Caco-2 (cell line): ENCODE results near the gene ISM1. TPM values are rescaled to one million over a fixed set of nuclear protein-coding genes. Genes with fewer than 3 reads are reported as not detected.

ENCODE experiments used
- BruUV-seq: library from RNA; stranded (reverse); fragments of 400-500 nt; replicated peaks from 2 replicates; lab custom pipeline; 2021; lab: Mats Ljungman, UMichigan
- CTCF ChIA-PET: fragments of 300-600 bp; sonication (Branson Sonifier 250); formaldehyde crosslinking; loops from one replicate; lab custom pipeline; 2022; ENCODE audit warnings: antibody characterized with exemption; lab: Charles Lee
- POLR2A ChIA-PET: fragments of 300-600 bp; sonication (Branson Sonifier 250); formaldehyde crosslinking; loops from one replicate; lab custom pipeline; 2022; ENCODE audit warnings: antibody characterized with exemption; lab: Charles Lee
- DNase-seq, 2 experiments: peaks; one replicate each; pipeline versions ENCODE4 v3.0.0 to v3.0.0-alpha.2; 2020 to 2022
- H3K27me3 ChIP-seq: replicated peaks from 2 replicates; pipeline ENCODE4 v1.6.0; 2011; ENCODE audit warnings: low read length; ENCODE audit not compliant: control insufficient read depth, insufficient read depth
- H3K36me3 ChIP-seq: 2 replicates; pipeline ENCODE4 v1.5.1; 2011; ENCODE audit warnings: low read length; ENCODE audit not compliant: control insufficient read depth, insufficient read depth
- H3K4me1 ChIP-seq: fragments of 250-450 bp; sonication (Bioruptor Pico); 2 replicates; pipeline ENCODE4 v1.5.1; 2020; ENCODE audit warnings: mild to moderate bottlenecking
- H3K4me3 ChIP-seq: 2 replicates; pipeline ENCODE4 v1.5.1; 2011; ENCODE audit warnings: low read depth, mild to moderate bottlenecking, control low read depth, low read length
- H3K9me3 ChIP-seq: fragments of 250-450 bp; sonication (Bioruptor Pico); 2 replicates; pipeline ENCODE4 v1.5.1; 2020; ENCODE audit warnings: mild to moderate bottlenecking, moderate library complexity
- H3K27ac Mint-ChIP-seq: one replicate; pipeline ENCODE4 v1.8.0; 2022; ENCODE audit warnings: mixed read lengths; ENCODE audit not compliant: unreplicated experiment
- H3K27me3 Mint-ChIP-seq: one replicate; pipeline ENCODE4 v1.8.0; 2022; ENCODE audit warnings: mixed read lengths; ENCODE audit not compliant: insufficient read depth, unreplicated experiment
- H3K36me3 Mint-ChIP-seq: one replicate; pipeline ENCODE4 v1.8.0; 2022; ENCODE audit warnings: mild to moderate bottlenecking, mixed read lengths; ENCODE audit not compliant: insufficient read depth, unreplicated experiment
- H3K4me1 Mint-ChIP-seq: one replicate; pipeline ENCODE4 v1.8.0; 2022; ENCODE audit warnings: low read depth, mixed read lengths; ENCODE audit not compliant: unreplicated experiment
- H3K4me3 Mint-ChIP-seq: one replicate; pipeline ENCODE4 v1.8.0; 2022; ENCODE audit warnings: mild to moderate bottlenecking, moderate library complexity, mixed read lengths; ENCODE audit not compliant: unreplicated experiment
- H3K9me3 Mint-ChIP-seq: one replicate; pipeline ENCODE4 v1.8.0; 2022; ENCODE audit warnings: mixed read lengths; ENCODE audit not compliant: unreplicated experiment
- CTCF ChIP-seq, 2 experiments: fragments of 200-600 bp in 1 of 2; IDR thresholded peaks; 1 replicate in 1 of 2; 2 replicates in 1 of 2; pipeline versions ENCODE4 v1.5.1 to v1.8.0; 2011 to 2022; ENCODE audit warnings: antibody characterized with exemption in 1 of 2, control low read depth in 1 of 2, inconsistent platforms in 1 of 2, low read depth in 1 of 2, low read length in 1 of 2, mild to moderate bottlenecking in 1 of 2, moderate library complexity in 1 of 2; ENCODE audit not compliant: insufficient read depth in 1 of 2, severe bottlenecking in 1 of 2, unreplicated experiment in 1 of 2
- intact Hi-C: fragments of 100-400 bp; cut with micrococcal nuclease; formaldehyde crosslinking; loops from one replicate; pipeline ENCODE4 v1.10.0; 2022; ENCODE audit not compliant: unreplicated experiment
- total RNA-seq: library from RNA; stranded (reverse); gene quantifications from 2 replicates; pipeline ENCODE4 v1.2.3, GENCODE V29; 2022

ISM1 gene
- total RNA-seq, 1 experiment from 2014 or later, result 1.8 TPM

DNA sequence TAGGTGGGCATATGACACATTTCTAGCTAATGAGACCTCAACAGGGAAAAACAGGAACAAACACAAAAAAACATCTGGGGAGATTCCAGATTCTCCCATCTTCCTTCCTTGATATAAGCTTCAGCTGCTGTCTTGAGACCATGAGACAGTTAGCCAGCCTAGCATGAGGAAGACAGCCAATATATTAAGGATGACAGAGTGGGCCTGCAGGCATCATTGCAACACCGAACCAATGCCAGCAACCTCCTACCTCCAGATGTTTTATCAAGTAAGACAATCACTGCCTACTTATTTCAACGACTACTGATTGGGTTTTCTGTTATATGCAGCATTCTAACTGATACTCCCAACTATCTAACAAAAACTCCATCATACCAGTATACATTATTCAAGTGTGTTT is 119.0 kb downstream of the ISM1 start:
- Histone ChIP-seq H3K27me3 (no peaks in the 10 kb centered on the region), H3K4me3 (no peak overlapping the region), H3K4me1 (peaks cover 79% of the 10 kb centered on the region), H3K36me3 (no peaks in the 10 kb centered on the region), H3K9me3 (no peaks in the 10 kb centered on the region)
- no peak for TF ChIP-seq CTCF (IDR thresholded peaks at IDR 0.05; ENCODE audit: insufficient read depth in 1 of 2, low read depth in 1 of 2, low read length in 1 of 2, severe bottlenecking in 1 of 2, unreplicated experiment in 1 of 2)
- H3K27me3 Mint-ChIP-seq, result no peaks in the 10 kb centered on the region
- no TSS peak for BruUV-seq
- no peak overlapping the region for H3K4me3 Mint-ChIP-seq
- ChIA-PET CTCF (no interaction called here), POLR2A (no interaction called here)
- DNase-seq, result no peak
- H3K4me1 Mint-ChIP-seq, result peaks cover 64% of the 10 kb centered on the region
- peaks cover 8% of the 10 kb centered on the region for H3K36me3 Mint-ChIP-seq
- peak overlapping the region; percentile 40 for H3K27ac Mint-ChIP-seq
- intact Hi-C loops, result no loop called here
- peaks cover 10% of the 10 kb centered on the region for H3K9me3 Mint-ChIP-seq

DNA sequence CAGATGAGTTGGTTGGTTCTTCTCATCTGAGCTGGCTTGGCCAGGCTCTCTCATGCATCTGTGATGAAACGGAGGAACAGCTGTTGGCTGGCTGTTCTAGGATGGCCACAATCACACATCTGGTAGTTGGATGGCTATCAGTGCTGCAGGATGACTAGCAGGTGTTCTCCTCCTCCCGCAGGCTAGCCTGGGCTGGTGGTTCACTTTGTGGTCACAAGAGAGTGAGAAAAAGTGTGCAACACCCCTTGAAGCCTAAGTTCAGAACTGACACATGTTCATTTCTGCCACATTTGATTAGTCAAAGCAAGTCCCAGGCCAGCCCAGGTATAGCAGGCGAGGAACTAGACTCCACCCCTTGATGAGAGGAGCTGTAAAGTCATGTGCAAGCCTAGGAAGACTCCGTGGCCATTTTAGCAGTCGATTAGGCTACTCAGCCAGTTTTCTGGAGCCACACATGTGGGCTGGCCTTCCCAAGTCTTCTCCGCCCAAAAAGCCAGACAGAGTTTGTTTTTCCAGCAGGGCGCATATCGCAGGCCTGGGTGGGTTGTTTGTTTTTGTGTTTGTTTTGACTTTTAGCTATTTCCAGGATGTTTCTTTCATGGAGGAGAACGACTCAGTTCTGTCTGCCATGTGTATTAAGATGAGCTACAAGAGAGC is 120.8 kb downstream of the ISM1 start:
- intact Hi-C loops, result no loop called here
- Mint-ChIP-seq H3K27me3 (no peaks in the 10 kb centered on the region), H3K9me3 (no peaks in the 10 kb centered on the region), H3K36me3 (peaks cover 8% of the 10 kb centered on the region), H3K4me1 (peaks cover 47% of the 10 kb centered on the region), H3K4me3 (no peak overlapping the region), H3K27ac (peak overlapping the region; percentile 93)
- Histone ChIP-seq H3K27me3 (no peaks in the 10 kb centered on the region), H3K9me3 (no peaks in the 10 kb centered on the region), H3K4me1 (peaks cover 62% of the 10 kb centered on the region), H3K4me3 (no peak overlapping the region), H3K36me3 (no peaks in the 10 kb centered on the region)
- no peak for TF ChIP-seq CTCF (IDR thresholded peaks at IDR 0.05; ENCODE audit: insufficient read depth in 1 of 2, low read depth in 1 of 2, low read length in 1 of 2, severe bottlenecking in 1 of 2, unreplicated experiment in 1 of 2)
- TSS peak; percentile 65 for BruUV-seq
- no peak for DNase-seq
- POLR2A ChIA-PET, result interaction anchor here (0.6 to 0.9 kb wide), 3 partner anchors 11 to 63 kb away, joined by 3 to 6 read pairs (median 3); no protein-coding TSS in a partner anchor
- CTCF ChIA-PET, result interaction anchor here (0.7 kb wide), 1 partner anchor 371 kb away, joined by 4 read pairs; no protein-coding TSS in a partner anchor

GRCh38 chr20:13342469-13343242 is 121.6 kb downstream of the ISM1 start:
- Mint-ChIP-seq H3K27ac (peak overlapping the region; percentile 93), H3K36me3 (peaks cover 8% of the 10 kb centered on the region), H3K27me3 (no peaks in the 10 kb centered on the region), H3K4me3 (no peak overlapping the region), H3K4me1 (peaks cover 39% of the 10 kb centered on the region), H3K9me3 (no peaks in the 10 kb centered on the region)
- Histone ChIP-seq H3K36me3 (no peaks in the 10 kb centered on the region), H3K9me3 (no peaks in the 10 kb centered on the region), H3K4me1 (peaks cover 54% of the 10 kb centered on the region), H3K4me3 (no peak overlapping the region), H3K27me3 (no peaks in the 10 kb centered on the region)
- intact Hi-C loops, result no loop called here
- ChIA-PET POLR2A (interaction anchor here (0.7 to 0.9 kb wide), 2 partner anchors 12 to 40 kb away, joined by 3 to 6 read pairs; no protein-coding TSS in a partner anchor), CTCF (interaction anchor here (0.7 to 1.2 kb wide), 2 partner anchors 20 to 372 kb away, joined by 3 to 4 read pairs; no protein-coding TSS in a partner anchor)
- TSS peak; percentile 55 for BruUV-seq
- DNase-seq, result peak; percentile 83 to 86
- no peak for TF ChIP-seq CTCF (IDR thresholded peaks at IDR 0.05; ENCODE audit: insufficient read depth in 1 of 2, low read depth in 1 of 2, low read length in 1 of 2, severe bottlenecking in 1 of 2, unreplicated experiment in 1 of 2)
